CD4-positive, alpha-beta T cell treated with Interferon alpha-2 for 1 hour (primary cell): Measurements from ENCODE around the gene HDC.

Experiments
- DNase-seq, 2 donors: peaks; one replicate each; pipeline ENCODE4 v3.0.0-alpha.2; 2020 to 2022

Gene HDC

DNA sequence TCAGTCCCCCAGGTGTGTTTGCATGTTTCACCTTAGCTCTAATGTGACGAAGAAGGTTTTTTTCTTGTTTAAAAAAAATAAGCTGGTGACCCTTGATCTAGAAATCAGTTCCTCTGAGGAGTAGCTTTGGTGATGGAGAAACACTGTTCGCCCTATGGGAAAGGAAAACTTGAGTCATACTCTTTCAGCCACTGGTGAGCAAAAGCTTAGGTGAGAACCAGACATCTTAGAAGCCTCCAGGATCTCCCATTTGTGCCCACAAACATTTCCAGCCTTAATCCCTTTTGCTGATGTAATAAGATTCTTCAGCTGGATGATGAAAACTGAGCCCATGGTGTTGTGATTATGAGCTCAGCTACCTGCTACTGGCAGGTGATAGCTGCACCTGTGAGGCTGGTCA, 45.7 kb downstream of the HDC start:
- no peak for DNase-seq

DNA sequence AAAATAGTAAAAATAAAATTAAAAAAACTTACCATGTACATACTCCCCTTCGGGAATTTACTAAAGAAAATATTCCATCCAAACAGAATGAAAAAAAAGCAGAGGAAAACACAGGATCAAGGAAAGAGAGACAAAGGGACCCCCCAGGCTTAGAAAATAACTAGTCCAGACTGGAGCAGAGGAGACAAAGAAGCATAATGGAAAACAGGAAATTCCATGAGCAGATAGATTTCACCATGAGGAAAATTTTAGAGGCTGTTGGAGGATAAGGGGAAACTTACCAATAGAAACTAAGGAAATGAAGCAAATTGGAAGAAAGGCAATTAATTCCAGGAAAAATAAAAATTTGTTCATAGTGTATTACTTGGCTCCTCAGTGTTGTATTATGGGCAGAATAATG, 46.8 kb downstream of the HDC start:
- DNase-seq = no peak

DNA sequence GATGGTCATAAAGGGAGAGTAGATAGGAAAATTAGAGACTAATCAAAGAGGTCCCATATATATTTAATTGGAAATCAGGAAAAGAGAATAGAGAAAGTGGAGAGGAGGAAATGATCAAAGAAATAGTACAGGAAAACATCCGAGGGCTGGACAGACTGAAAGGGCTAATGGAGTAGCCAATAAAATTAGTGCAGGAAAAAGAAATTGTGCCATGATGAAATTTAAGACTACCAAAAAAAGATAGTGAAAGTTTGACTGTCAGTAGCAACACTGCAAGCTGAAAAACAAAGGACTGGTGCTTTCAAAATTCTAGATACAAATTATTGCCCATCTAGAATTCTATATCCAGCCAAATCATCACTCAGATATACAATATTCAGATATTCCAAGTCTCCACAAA, 47.2 kb downstream of the HDC start:
- no peak for DNase-seq

DNA sequence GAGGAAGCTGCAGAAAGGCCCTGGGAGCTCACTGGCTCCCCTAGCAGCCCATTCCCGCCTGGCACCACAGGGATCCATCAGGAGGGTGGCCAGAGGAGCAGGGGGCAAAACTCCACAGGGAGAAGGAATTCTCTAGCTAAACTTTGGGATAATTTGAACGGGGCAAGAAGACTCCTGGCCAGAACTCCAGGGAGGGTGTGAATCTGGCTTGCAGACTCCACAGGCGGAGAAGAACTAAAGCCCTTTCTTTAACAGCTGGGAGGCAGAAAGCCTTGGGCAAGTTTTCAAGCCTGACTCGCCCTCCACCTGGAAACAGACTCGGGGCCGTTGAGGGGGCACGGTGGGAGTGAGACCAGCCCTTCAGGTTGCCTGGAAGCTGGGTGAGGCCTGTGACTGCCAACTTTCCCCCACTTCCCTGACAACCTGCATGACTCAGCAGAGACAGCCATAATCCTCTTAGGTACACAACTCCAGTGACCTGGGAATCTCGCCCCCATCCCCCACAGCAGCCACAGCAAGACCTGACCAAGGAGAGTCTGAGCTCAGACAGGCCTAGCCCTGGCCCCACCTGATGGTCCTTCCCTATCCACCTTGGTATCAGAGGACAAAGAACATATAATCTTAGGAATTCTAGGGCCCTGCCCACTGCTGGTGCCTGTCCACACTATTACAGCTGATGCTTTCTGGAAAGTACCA, 54.9 kb downstream of the HDC start:
- DNase-seq = no peak

DNA sequence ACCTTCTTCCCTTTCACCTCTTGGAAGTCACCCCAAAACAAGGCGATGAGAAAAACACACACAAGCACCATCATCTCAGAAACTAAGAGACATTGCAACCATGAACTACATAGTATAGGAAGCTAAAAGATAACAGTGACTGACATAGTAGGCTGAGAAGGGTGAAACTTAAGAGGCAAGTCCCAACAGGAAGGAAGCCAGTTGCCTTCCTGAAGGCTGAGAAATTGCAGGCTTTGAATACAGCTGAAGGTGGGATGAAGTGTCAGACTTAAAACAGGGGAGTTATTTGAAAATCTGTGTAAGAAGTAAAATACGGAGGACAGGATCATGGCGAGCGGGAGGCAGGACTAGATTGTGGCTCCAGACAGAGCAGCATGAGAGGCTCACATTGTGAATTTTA, 55.7 kb downstream of the HDC start:
- no peak for DNase-seq

DNA sequence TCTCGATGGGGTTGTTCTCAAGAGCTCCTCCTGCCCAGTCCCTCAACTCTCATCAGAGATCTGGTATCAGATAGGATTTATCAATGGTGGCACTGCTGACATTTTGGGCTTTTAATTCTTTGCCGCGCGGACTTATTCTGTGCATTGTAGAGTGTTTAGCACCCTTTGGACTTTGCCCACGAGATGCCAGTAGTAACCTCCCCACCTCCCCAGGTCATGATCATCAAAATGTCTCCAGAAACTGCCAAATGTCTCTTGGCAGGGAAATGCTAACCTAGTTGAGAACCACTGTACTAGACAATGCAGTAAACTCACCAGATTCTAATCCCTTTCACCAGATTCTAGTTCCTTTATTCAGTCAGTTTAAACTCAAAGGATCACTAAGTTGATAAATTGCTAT, 59.5 kb downstream of the HDC start:
- no peak for DNase-seq

DNA sequence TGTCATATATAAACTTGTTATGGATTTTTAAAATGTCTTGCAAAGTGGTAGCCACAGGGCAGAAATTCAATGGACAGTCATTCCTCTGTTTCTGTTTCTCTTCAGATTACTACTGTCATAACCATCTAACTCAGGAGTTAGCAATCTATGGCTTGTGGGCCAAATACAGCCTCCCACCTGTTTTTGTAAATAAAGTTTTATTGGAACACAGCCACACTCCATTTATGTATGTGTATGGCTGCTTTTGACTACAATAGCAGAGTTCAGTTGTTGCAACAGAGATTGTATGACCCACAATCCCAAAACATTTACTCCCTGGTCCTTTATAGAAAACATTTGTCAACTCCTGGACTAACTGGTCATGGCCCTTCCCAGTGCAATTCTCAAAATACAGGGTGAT, 63.5 kb downstream of the HDC start:
- no peak for DNase-seq

DNA sequence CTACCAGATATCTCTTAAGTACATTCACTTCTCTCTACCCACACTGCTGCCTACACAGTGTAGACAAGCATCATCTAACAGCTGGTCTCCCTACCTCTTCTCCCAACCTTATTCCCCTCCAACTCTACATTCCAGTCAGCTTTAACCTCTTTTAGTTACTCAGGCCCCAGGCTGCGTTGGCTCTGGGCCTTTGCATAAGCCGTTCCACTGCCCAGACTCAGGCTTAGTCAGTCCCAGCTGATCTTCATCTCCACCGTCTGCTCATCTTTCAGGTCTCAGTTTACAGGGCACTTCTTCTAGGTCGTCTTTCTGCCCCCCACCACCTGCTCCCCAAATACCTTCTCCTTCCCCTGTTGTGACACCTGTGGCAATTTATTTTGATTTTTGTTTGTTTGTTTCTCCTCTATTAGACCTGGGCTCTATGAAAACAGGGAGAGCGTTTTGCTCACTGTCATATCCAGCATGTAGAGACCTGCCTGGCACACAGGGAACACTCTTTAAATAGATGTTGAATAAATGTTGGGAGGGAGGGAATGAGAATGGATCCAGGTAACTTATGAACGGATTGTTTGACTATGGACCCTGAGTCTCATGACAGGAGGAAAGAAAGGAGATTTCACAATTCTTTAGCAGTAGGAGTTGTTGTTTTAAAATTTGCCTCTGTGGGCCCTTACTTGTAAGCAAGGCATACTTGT, 72.5 kb downstream of the HDC start:
- no peak for DNase-seq

DNA sequence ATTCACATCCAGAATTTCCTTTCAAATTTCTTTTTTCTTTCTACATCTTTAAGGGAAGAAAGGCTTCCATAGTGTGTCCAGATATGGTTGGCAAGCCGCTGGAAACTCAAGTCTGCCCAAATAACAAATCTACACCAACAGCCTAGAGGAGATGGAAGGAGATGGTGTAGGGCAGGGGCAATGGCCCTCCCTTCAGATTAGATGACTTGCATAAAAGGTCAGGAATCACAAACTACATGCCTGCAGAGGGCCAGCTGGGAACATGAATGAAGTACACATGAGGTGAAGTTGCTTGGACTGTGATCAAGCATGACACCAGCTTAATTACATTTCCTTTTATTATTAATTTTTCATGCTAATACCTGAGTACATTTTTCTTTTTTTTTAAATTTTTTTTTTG, 73.4 kb downstream of the HDC start:
- no peak for DNase-seq
